HG02943 (cell line): Measurements from ENCODE around the gene POLD2.
"Not testable (repeated sequence)": the region's sequence is repeated elsewhere in the genome, so short reads cannot be mapped to it uniquely, and the experiment has no call there.

Experiments
- ATAC-seq: cut with Tn5 transposase; IDR thresholded peaks from one replicate; pipeline ENCODE4 v1.9.1; 2021; ENCODE audit warnings: mild to moderate bottlenecking, low read depth, moderate library complexity; ENCODE audit not compliant: unreplicated experiment

POLD2 gene

GRCh38 chr7:44139311-44140010 lies 16.1 kb upstream of the POLD2 start:
- ATAC-seq, result no peak

GRCh38 chr7:44138698-44139097 lies 15.3 kb upstream of the POLD2 start:
- no peak for ATAC-seq

- no peak for ATAC-seq
Observed at GRCh38 chr7:44136731-44137130, 13.4 kb upstream of the POLD2 start.

GRCh38 chr7:44134943-44135628 lies 11.7 kb upstream of the POLD2 start:
- ATAC-seq, result no peak

GRCh38 chr7:44133295-44133694 lies 9.9 kb upstream of the POLD2 start:
- ATAC-seq, result no peak

GRCh38 chr7:44132039-44132438 lies 8.7 kb upstream of the POLD2 start:
- ATAC-seq, result no peak

GRCh38 chr7:44131173-44132029 lies 8.1 kb upstream of the POLD2 start:
- no peak for ATAC-seq

- no peak for ATAC-seq
Observed at GRCh38 chr7:44128721-44129582, 5.6 kb upstream of the POLD2 start.

GRCh38 chr7:44127161-44127560 lies 3.8 kb upstream of the POLD2 start:
- ATAC-seq, result no peak

- not testable (repeated sequence) for ATAC-seq
Observed at GRCh38 chr7:44126574-44126973, 3.2 kb upstream of the POLD2 start.

GRCh38 chr7:44124822-44125202 lies 1.5 kb upstream of the POLD2 start:
- ATAC-seq, result no peak

- no peak for ATAC-seq
Observed at GRCh38 chr7:44122529-44122928, 819 bp downstream of the POLD2 start.

- no peak for ATAC-seq
Observed at GRCh38 chr7:44121761-44122420, 1.5 kb downstream of the POLD2 start.

- ATAC-seq, result no peak
Observed at GRCh38 chr7:44120395-44120794, 3.0 kb downstream of the POLD2 start.

GRCh38 chr7:44119829-44120380 lies 3.4 kb downstream of the POLD2 start:
- no peak for ATAC-seq

- ATAC-seq, result no peak
Observed at GRCh38 chr7:44117801-44118429, 5.4 kb downstream of the POLD2 start.

- no peak for ATAC-seq
Observed at GRCh38 chr7:44116789-44117666, 6.3 kb downstream of the POLD2 start.

- no peak for ATAC-seq
Observed at GRCh38 chr7:44116087-44116788, 7.1 kb downstream of the POLD2 start.
